Measurements from ENCODE around the gene MAN2B2. TPM values are rescaled to one million over a fixed set of nuclear protein-coding genes. Genes with fewer than 3 reads are reported as not detected.

MAN2B2 gene
- total and polyA plus RNA-seq, 2 of the 8 experiments (the other 6 are each of a cell fraction or from before 2014, with no cell fraction given), result 3.3 to 4.0 TPM

DNA sequence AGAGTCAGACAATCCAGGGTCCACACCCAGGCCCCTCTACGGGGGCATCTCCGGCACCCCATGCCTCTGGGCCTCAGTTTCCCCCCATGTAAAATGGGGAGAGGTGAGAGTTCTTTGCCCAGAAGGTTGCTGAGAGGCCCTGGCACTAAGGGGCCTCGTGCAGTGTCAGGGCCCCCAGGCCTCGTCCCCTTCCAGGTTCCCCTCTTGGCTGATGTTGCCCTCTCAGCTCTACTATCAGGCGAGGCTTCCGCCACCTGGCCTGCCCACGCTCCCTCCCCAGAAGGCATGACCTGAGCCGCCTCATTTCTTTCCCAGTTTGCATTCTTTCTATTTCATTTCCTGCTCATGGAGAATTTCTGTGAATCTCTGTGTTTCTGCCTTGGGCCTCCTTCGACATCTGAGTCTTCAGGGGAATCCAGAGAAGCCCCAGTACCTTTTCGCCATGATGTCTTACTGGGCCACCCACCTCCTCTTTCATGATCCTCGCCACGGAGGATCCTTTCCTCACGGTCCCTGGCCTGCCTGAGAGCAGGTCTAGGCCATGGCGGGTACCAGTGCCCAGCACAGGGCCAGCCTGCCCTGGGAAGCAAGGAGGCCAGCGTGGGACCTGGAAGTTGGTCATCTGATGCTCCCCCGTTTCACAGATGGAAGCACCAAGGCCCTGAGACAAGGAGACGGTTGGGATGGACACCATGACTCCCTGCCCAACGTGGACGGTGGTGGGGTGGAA lies 43.6 kb downstream of the MAN2B2 start:
- Histone ChIP-seq H3K36me3 (ENCODE audit: control insufficient read depth in 2 of 4, insufficient read depth in 4 of 4, low read length in 3 of 4) (no peaks in the 10 kb centered on the region; a peak in 1 of 8 replicates), H2BK120ac (replicated peaks; ENCODE audit: low read depth, low read length) (no peak overlapping the region), H3K23ac (ENCODE audit: insufficient read length) (no peak overlapping the region), H3K4me2 (ENCODE audit: insufficient read depth in 1 of 2, low read depth in 2 of 2, low read length in 2 of 2) (no peak overlapping the region), H2BK5ac (ENCODE audit: low read depth, low read length) (no peak overlapping the region), H3K79me2 (ENCODE audit: control insufficient read depth in 1 of 2, insufficient read depth in 2 of 2, low read length in 2 of 2) (no peaks in the 10 kb centered on the region), H2BK12ac (ENCODE audit: low read depth, low read length) (no peak overlapping the region), H2BK20ac (ENCODE audit: low read length) (no peak overlapping the region), H4K20me1 (replicated peaks in 1 of 2; ENCODE audit: control insufficient read depth in 1 of 2, insufficient read depth in 2 of 2, low read length in 2 of 2) (peaks cover 0 to 9% of the 10 kb centered on the region in 2 experiments), H3K14ac (ENCODE audit: insufficient read length) (no peak overlapping the region), H3K4me1 (replicated peaks in 1 of 4; ENCODE audit: control insufficient read depth in 3 of 4, insufficient read depth in 4 of 4, low read length in 3 of 4) (no peaks in the 10 kb centered on the region), H2AFZ (ENCODE audit: low read length) (no peak overlapping the region), H3K27ac (ENCODE audit: low read depth, low read length) (no peak overlapping the region), H3K4ac (replicated peaks; ENCODE audit: insufficient read length, low read depth, low read length) (no peak overlapping the region), H3K9ac (replicated peaks in 1 of 4; ENCODE audit: extremely low read depth in 1 of 4, low read depth in 3 of 4, low read length in 3 of 4) (no peak overlapping the region), H2AK5ac (ENCODE audit: low read depth, low read length) (no peak overlapping the region), H3K79me1 (ENCODE audit: low read depth, low read length) (no peaks in the 10 kb centered on the region), H2BK15ac (ENCODE audit: low read length) (no peak overlapping the region), H4K8ac (ENCODE audit: extremely low read depth, insufficient read depth, low read length) (no peak overlapping the region), H3K18ac (ENCODE audit: extremely low read depth, low read length) (no peak overlapping the region), H4K5ac (ENCODE audit: insufficient read length, low read depth, low read length) (no peak overlapping the region), H3K4me3 (ENCODE audit: extremely low read depth in 1 of 4, insufficient read depth in 2 of 4, low read depth in 3 of 4, low read length in 4 of 4) (no peak overlapping the region), H3K27me3 (replicated peaks in 1 of 4; ENCODE audit: control insufficient read depth in 3 of 4, extremely low read depth in 1 of 4, insufficient read depth in 3 of 4, low read length in 3 of 4) (no peaks in the 10 kb centered on the region), H3K23me2 (ENCODE audit: low read depth, low read length) (no peaks in the 10 kb centered on the region; the same call in 1 of the 2 replicates), H4K91ac (replicated peaks; ENCODE audit: insufficient read length, low read length) (no peak overlapping the region), H3K56ac (replicated peaks; ENCODE audit: insufficient read length, low read depth, low read length) (no peak overlapping the region), H3K9me3 (ENCODE audit: insufficient read depth in 2 of 2, low read depth in 1 of 2, low read length in 1 of 2) (no peaks in the 10 kb centered on the region)
- FAIRE-seq (no peak), DNase-seq (ENCODE audit: low read depth in 1 of 2, low spot score in 2 of 2) (no peak)
- WGBS, 2 experiments (ENCODE audit: extremely low coverage in 1 of 2, insufficient coverage in 1 of 2, insufficient read length in 1 of 2, insufficient replicate concordance in 2 of 2, low coverage in 1 of 2, low lambda C conversion rate in 2 of 2, missing lambda C conversion rate in 1 of 2), result 87% methylated on average over 19 of the region's 19 CpGs; no CpG with 5 or more reads in 1 of the 2 experiments
- ChIA-PET CTCF (ENCODE audit: partially characterized antibody) (interaction anchor here (0.6 to 1.1 kb wide), 3 partner anchors 12 to 44 kb away, joined by 3 read pairs; no protein-coding TSS in a partner anchor), POLR2A (ENCODE audit: partially characterized antibody) (no interaction called here)
- TF ChIP-seq TCF12 (IDR thresholded peaks at IDR 0.05; ENCODE audit: low read depth, low read length), result no peak
- TF ChIP-seq CEBPB (IDR thresholded peaks at IDR 0.05; ENCODE audit: low read depth, low read length), result no peak
- no peak for TF ChIP-seq ASH2L (IDR thresholded peaks at IDR 0.05; ENCODE audit: low read length)
- TF ChIP-seq, protein P1, sequence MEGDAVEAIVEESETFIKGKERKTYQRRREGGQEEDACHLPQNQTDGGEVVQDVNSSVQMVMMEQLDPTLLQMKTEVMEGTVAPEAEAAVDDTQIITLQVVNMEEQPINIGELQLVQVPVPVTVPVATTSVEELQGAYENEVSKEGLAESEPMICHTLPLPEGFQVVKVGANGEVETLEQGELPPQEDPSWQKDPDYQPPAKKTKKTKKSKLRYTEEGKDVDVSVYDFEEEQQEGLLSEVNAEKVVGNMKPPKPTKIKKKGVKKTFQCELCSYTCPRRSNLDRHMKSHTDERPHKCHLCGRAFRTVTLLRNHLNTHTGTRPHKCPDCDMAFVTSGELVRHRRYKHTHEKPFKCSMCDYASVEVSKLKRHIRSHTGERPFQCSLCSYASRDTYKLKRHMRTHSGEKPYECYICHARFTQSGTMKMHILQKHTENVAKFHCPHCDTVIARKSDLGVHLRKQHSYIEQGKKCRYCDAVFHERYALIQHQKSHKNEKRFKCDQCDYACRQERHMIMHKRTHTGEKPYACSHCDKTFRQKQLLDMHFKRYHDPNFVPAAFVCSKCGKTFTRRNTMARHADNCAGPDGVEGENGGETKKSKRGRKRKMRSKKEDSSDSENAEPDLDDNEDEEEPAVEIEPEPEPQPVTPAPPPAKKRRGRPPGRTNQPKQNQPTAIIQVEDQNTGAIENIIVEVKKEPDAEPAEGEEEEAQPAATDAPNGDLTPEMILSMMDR (IDR thresholded peaks at IDR 0.05; ENCODE audit: control extremely low read depth in 1 of 3, insufficient read depth in 1 of 3, low read depth in 1 of 3, low read length in 3 of 3), result no peak
- no peak for TF ChIP-seq YY1 (IDR thresholded peaks at IDR 0.05; ENCODE audit: low read depth, low read length)
- no peak for TF ChIP-seq SIN3A (conservative IDR thresholded peaks at IDR 0.05 in 1 of 2, IDR thresholded peaks at IDR 0.05 in 1 of 2; ENCODE audit: low read depth in 1 of 2, low read length in 2 of 2)
- TF ChIP-seq, protein P2, sequence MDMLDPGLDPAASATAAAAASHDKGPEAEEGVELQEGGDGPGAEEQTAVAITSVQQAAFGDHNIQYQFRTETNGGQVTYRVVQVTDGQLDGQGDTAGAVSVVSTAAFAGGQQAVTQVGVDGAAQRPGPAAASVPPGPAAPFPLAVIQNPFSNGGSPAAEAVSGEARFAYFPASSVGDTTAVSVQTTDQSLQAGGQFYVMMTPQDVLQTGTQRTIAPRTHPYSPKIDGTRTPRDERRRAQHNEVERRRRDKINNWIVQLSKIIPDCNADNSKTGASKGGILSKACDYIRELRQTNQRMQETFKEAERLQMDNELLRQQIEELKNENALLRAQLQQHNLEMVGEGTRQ (IDR thresholded peaks at IDR 0.05; ENCODE audit: low read length), result no peak
- no peak for TF ChIP-seq GABPA (IDR thresholded peaks at IDR 0.05; ENCODE audit: borderline replicate concordance, insufficient read depth, low read length)
- TF ChIP-seq POLR2AphosphoS5 (IDR thresholded peaks at IDR 0.05; ENCODE audit: low read depth, low read length), result no peak
- no peak for TF ChIP-seq TAF1 (IDR thresholded peaks at IDR 0.05; ENCODE audit: low read depth, low read length)

All from H1 (cell line).